Breast epithelium (tissue), 4 donors: ENCODE results near the gene TOP2B. TPM values are rescaled to one million over a fixed set of nuclear protein-coding genes. Genes with fewer than 3 reads are reported as not detected.

ENCODE experiments used
- DNase-seq, 2 donors: peaks; one replicate each; pipeline ENCODE4 v3.0.0-alpha.2; 2019; ENCODE audit warnings: low spot score in 2 of 2
- H3K27ac ChIP-seq, 2 donors: fragments of 200-600 bp; sonication (generic) in 1 of 2; one replicate each; pipeline ENCODE4 v1.5.1; 2016 to 2019; ENCODE audit warnings: mild to moderate bottlenecking in 1 of 2
- H3K27me3 ChIP-seq, 2 donors: fragments of 200-600 bp; sonication (generic) in 1 of 2; one replicate each; pipeline versions ENCODE4 v1.5.1 to v1.6.0; 2017 to 2019; ENCODE audit warnings: control low read depth in 1 of 2, mild to moderate bottlenecking in 1 of 2
- H3K36me3 ChIP-seq: fragments of 200-600 bp; one replicate; pipeline ENCODE4 v1.5.1; 2019
- H3K4me1 ChIP-seq, 2 donors: fragments of 200-600 bp; sonication (generic); one replicate each; pipeline ENCODE4 v1.5.1; 2016 to 2019; ENCODE audit warnings: control low read depth in 1 of 2
- H3K4me3 ChIP-seq, 3 donors: fragments of 200-600 bp; sonication (generic); 1 replicate in 2 of 3; 2 replicates in 1 of 3; pipeline ENCODE4 v1.5.1; 2016 to 2019; ENCODE audit warnings: mild to moderate bottlenecking in 3 of 3, moderate library complexity in 2 of 3
- H3K9me3 ChIP-seq, 2 donors: fragments of 200-600 bp; sonication (generic) in 1 of 2; one replicate each; pipeline ENCODE4 v1.5.1; 2016 to 2019; ENCODE audit warnings: control low read depth in 1 of 2
- POLR2A ChIP-seq: fragments of 450-650 bp; IDR thresholded peaks from one replicate; pipeline ENCODE4 v1.6.1; 2016; ENCODE audit warnings: antibody characterized with exemption, mild to moderate bottlenecking, moderate library complexity
- POLR2AphosphoS5 ChIP-seq, 3 donors: sonication (generic); formaldehyde crosslinking; IDR thresholded peaks; one replicate each; pipeline ENCODE4 v1.6.1; 2017; ENCODE audit warnings: antibody characterized with exemption in 3 of 3
- intact Hi-C: fragments of 100-400 bp; cut with DNase I; formaldehyde crosslinking; loops from one replicate; pipeline ENCODE4 v1.15.1; 2023; ENCODE audit warnings: low total_unique reads
- total RNA-seq, 3 donors: library from RNA; depleted of rRNA; stranded (reverse); fragments of >200 nt; gene quantifications; one replicate each; pipeline ENCODE4 v1.1.0, GENCODE V29; 2016
- TF ChIP-seq, protein P1 (sequence below), 3 donors: fragments of 450-650 bp; IDR thresholded peaks; one replicate each; pipeline ENCODE4 v1.5.1; 2016 to 2017; ENCODE audit warnings: antibody characterized with exemption in 3 of 3, mild to moderate bottlenecking in 3 of 3, moderate library complexity in 3 of 3

TOP2B gene
- total RNA-seq, 3 donors from 2014 or later, result 79.8 to 145 (median 125) TPM

- Histone ChIP-seq H3K4me3 (no peak overlapping the region), H3K4me1 (no peaks in the 10 kb centered on the region), H3K27ac (no peak overlapping the region), H3K27me3 (no peaks in the 10 kb centered on the region), H3K36me3 (no peaks in the 10 kb centered on the region), H3K9me3 (no peaks in the 10 kb centered on the region)
- TF ChIP-seq POLR2AphosphoS5 (IDR thresholded peaks at IDR 0.05) (no peak), POLR2A (no peak)
- TF ChIP-seq, protein P1, sequence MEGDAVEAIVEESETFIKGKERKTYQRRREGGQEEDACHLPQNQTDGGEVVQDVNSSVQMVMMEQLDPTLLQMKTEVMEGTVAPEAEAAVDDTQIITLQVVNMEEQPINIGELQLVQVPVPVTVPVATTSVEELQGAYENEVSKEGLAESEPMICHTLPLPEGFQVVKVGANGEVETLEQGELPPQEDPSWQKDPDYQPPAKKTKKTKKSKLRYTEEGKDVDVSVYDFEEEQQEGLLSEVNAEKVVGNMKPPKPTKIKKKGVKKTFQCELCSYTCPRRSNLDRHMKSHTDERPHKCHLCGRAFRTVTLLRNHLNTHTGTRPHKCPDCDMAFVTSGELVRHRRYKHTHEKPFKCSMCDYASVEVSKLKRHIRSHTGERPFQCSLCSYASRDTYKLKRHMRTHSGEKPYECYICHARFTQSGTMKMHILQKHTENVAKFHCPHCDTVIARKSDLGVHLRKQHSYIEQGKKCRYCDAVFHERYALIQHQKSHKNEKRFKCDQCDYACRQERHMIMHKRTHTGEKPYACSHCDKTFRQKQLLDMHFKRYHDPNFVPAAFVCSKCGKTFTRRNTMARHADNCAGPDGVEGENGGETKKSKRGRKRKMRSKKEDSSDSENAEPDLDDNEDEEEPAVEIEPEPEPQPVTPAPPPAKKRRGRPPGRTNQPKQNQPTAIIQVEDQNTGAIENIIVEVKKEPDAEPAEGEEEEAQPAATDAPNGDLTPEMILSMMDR (IDR thresholded peaks at IDR 0.05), result no peak
- DNase-seq, result no peak
- intact Hi-C loops, result no loop called here
Measured at GRCh38 chr3:25690768-25691533, 26.2 kb upstream of the TOP2B start.

DNA sequence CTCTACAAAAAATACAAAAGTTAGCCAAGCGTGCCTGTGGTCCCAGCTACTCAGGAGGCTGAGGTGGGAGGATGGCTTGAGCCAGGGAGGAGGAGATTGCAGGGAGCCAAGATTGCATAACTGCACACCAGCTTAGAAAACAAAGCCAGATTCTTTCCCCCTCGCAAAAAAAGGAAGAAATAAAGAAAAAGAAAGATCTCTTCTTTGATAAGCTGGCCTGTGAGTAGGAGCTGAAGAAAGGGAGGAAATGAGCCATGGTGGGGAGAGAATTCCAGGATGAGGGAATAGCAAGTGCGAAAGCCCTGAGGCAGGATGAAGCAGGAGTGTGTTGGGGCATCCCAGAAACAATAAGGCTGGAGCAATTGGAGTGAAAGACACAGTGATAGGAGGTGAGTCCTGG, 24.5 kb upstream of the TOP2B start:
- no peaks in the 10 kb centered on the region for H3K4me1 ChIP-seq
- TF ChIP-seq POLR2A (no peak), POLR2AphosphoS5 (IDR thresholded peaks at IDR 0.05) (no peak)
- TF ChIP-seq, protein P1 (IDR thresholded peaks at IDR 0.05), result no peak
- intact Hi-C loops, result no loop called here

DNA sequence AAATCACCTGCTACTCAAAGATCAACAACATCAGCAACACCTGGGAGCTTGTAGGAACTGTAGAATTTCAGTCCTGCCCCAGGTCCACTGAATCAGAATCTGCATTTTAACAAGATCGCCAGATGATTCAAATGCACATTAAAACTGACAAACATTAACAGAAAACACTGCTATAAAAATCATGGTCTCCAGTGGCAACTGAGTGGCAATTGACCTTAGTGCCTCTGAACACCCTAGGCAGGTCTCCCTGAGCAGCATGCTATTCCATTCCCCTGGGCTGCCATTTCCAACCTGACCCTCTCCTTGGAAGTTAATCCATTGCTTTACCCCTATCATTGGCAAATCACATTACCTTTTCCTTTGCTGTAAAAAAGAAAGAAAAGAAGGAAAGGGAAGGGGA, 23.0 kb upstream of the TOP2B start:
- H3K27ac ChIP-seq, result no peak overlapping the region
- H3K4me3 ChIP-seq, result no peak overlapping the region
- H3K27me3 ChIP-seq, result no peaks in the 10 kb centered on the region
- no peaks in the 10 kb centered on the region for H3K4me1 ChIP-seq
- H3K9me3 ChIP-seq, result no peaks in the 10 kb centered on the region
- H3K36me3 ChIP-seq, result no peaks in the 10 kb centered on the region
- no peak for DNase-seq
- intact Hi-C loops, result no loop called here
- TF ChIP-seq POLR2AphosphoS5 (IDR thresholded peaks at IDR 0.05) (no peak), POLR2A (no peak)
- TF ChIP-seq, protein P1 (IDR thresholded peaks at IDR 0.05), result no peak

More for the DNA sequence above, 24.5 kb upstream of the TOP2B start:
- Histone ChIP-seq H3K4me3 (no peak overlapping the region), H3K27me3 (no peaks in the 10 kb centered on the region), H3K27ac (no peak overlapping the region), H3K9me3 (no peaks in the 10 kb centered on the region), H3K36me3 (no peaks in the 10 kb centered on the region)
- DNase-seq, result no peak

- TF ChIP-seq POLR2AphosphoS5 (IDR thresholded peaks at IDR 0.05), result no peak
- no peak for TF ChIP-seq POLR2A
- TF ChIP-seq, protein P1 (IDR thresholded peaks at IDR 0.05), result no peak
- no peak overlapping the region for H3K27ac ChIP-seq
- H3K9me3 ChIP-seq, result no peaks in the 10 kb centered on the region
- H3K36me3 ChIP-seq, result no peaks in the 10 kb centered on the region
- no peaks in the 10 kb centered on the region for H3K4me1 ChIP-seq
- no peak overlapping the region for H3K4me3 ChIP-seq
- no peaks in the 10 kb centered on the region for H3K27me3 ChIP-seq
- intact Hi-C loops, result no loop called here
- DNase-seq, result no peak
Measured at GRCh38 chr3:25686766-25687165, 22.1 kb upstream of the TOP2B start.

DNA sequence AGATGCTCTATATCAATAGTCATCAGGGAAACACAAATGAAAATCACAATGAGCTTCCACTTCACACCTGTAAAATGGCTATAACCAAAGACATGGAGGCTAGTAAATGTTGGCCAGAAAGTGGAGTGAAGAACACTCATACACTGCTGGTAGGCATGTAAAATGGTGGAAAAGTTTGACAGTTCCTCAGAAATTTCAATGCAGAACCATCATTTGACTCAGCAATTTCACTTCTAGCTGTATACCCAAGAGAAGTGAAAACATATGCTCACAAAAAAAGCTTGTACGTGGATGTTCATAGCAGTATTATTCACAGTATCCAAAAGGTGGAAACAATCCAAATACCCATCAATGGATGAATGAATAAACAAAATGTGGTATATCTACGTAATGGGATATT, 19.2 kb upstream of the TOP2B start:
- Histone ChIP-seq H3K36me3 (no peaks in the 10 kb centered on the region), H3K27ac (no peak overlapping the region), H3K4me1 (no peaks in the 10 kb centered on the region), H3K9me3 (no peaks in the 10 kb centered on the region), H3K27me3 (no peaks in the 10 kb centered on the region), H3K4me3 (no peak overlapping the region)
- DNase-seq, result no peak
- TF ChIP-seq POLR2A (no peak), POLR2AphosphoS5 (IDR thresholded peaks at IDR 0.05) (no peak)
- TF ChIP-seq, protein P1 (IDR thresholded peaks at IDR 0.05), result no peak
- intact Hi-C loops, result no loop called here
